B cell (primary cell): ENCODE results near the gene MCTP1. TPM values are rescaled to one million over a fixed set of nuclear protein-coding genes. Genes with fewer than 3 reads are reported as not detected.

ENCODE experiments used
- ATAC-seq: fragments of 200-7000 bp; cut with Tn5 transposase; one replicate; pipeline ENCODE4 v1.10.0; 2021; ENCODE audit warnings: low read depth, mild to moderate bottlenecking, moderate number of reproducible peaks, moderate library complexity
- CTCF ChIA-PET: fragments of 350-600 bp; sonication (Branson Sonifier 250); formaldehyde crosslinking; loops from one replicate; lab custom pipeline; 2021; ENCODE audit warnings: antibody characterized with exemption, inconsistent platforms; lab: Charles Lee
- POLR2A ChIA-PET: fragments of 350-600 bp; sonication (Branson Sonifier 250); formaldehyde crosslinking; loops from one replicate; lab custom pipeline; 2021; ENCODE audit warnings: antibody characterized with exemption; lab: Charles Lee
- DNase-seq: peaks from one replicate; pipeline ENCODE4 v3.0.0; 2013
- H2AFZ ChIP-seq: 2 replicates; pipeline ENCODE4 v1.6.1; 2012; ENCODE audit warnings: mild to moderate bottlenecking, low read depth, low read length; ENCODE audit not compliant: insufficient read depth, poor library complexity, severe bottlenecking
- H3K27ac ChIP-seq, 2 donors: 1 replicate in 1 of 2; 2 replicates in 1 of 2; pipeline ENCODE4 v1.5.1; 2012 to 2013; ENCODE audit warnings: low read length in 2 of 2, mild to moderate bottlenecking in 2 of 2, moderate library complexity in 1 of 2
- H3K27me3 ChIP-seq, 4 experiments: fragments of 200-600 bp in 1 of 4; sonication (generic) in 1 of 4; replicated peaks in 1 of 4; 1 replicate in 2 of 4; 2 replicates in 2 of 4; pipeline versions ENCODE4 v1.6.1 to v1.7.0; 2013 to 2016; ENCODE audit warnings: low read length in 3 of 4, mild to moderate bottlenecking in 2 of 4, mixed read lengths in 1 of 4, moderate library complexity in 1 of 4; ENCODE audit not compliant: insufficient read depth in 4 of 4, control insufficient read depth in 3 of 4; ENCODE audit errors: control extremely low read depth in 1 of 4
- H3K36me3 ChIP-seq, 2 experiments: replicated peaks in 1 of 2; 1 replicate in 1 of 2; 2 replicates in 1 of 2; pipeline versions ENCODE4 v1.6.1 to v1.7.1; 2013; ENCODE audit warnings: low read length in 1 of 2; ENCODE audit not compliant: insufficient read depth in 2 of 2, control insufficient read depth in 1 of 2; ENCODE audit errors: control extremely low read depth in 1 of 2, extremely low read depth in 1 of 2
- H3K4me1 ChIP-seq, 2 donors: fragments of 200-600 bp in 1 of 2; sonication (generic) in 1 of 2; 1 replicate in 1 of 2; 2 replicates in 1 of 2; pipeline versions ENCODE4 v1.5.1 to v1.6.1; 2013 to 2017; ENCODE audit warnings: low read length in 2 of 2; ENCODE audit not compliant: control insufficient read depth in 2 of 2, insufficient read depth in 2 of 2
- H3K4me2 ChIP-seq: replicated peaks from 2 replicates; pipeline ENCODE3; 2012; ENCODE audit warnings: mild to moderate bottlenecking, low read depth, low read length; ENCODE audit not compliant: poor library complexity, severe bottlenecking
- H3K4me3 ChIP-seq, 5 experiments: fragments of 200-600 bp in 1 of 5; sonication (generic) in 1 of 5; 1 replicate in 3 of 5; 2 replicates in 2 of 5; pipeline versions ENCODE4 v1.5.1 to v1.7.0; 2011 to 2016; ENCODE audit warnings: low read length in 4 of 5, mild to moderate bottlenecking in 4 of 5, low read depth in 2 of 5, control low read depth in 1 of 5, moderate library complexity in 1 of 5; ENCODE audit not compliant: insufficient read depth in 1 of 5; ENCODE audit errors: control extremely low read depth in 1 of 5, extremely low read depth in 1 of 5
- H3K79me2 ChIP-seq: fragments of 200-600 bp; sonication (generic); one replicate; pipeline ENCODE4 v1.6.0; 2016; ENCODE audit warnings: low read length; ENCODE audit not compliant: control insufficient read depth, insufficient read depth
- H3K9ac ChIP-seq: fragments of 200-600 bp; sonication (generic); 2 replicates; pipeline ENCODE4 v1.6.1; 2017; ENCODE audit warnings: mild to moderate bottlenecking, low read length, moderate library complexity
- H3K9me3 ChIP-seq, 3 donors: one replicate each; pipeline versions ENCODE4 v1.6.1 to v1.7.1; 2013; ENCODE audit warnings: low read length in 2 of 3; ENCODE audit not compliant: control insufficient read depth in 2 of 3, insufficient read depth in 1 of 3; ENCODE audit errors: control extremely low read depth in 1 of 3
- H4K20me1 ChIP-seq: 2 replicates; pipeline ENCODE4 v1.6.0; 2012; ENCODE audit warnings: mild to moderate bottlenecking, low read length; ENCODE audit not compliant: insufficient read depth, control insufficient read depth, poor library complexity, severe bottlenecking
- H3K27ac Mint-ChIP-seq: one replicate; pipeline ENCODE4 v1.8.0; 2021; ENCODE audit warnings: mixed read lengths
- H3K27me3 Mint-ChIP-seq: one replicate; pipeline ENCODE4 v1.8.0; 2021; ENCODE audit warnings: mixed read lengths
- H3K4me1 Mint-ChIP-seq: one replicate; pipeline ENCODE4 v1.8.0; 2021; ENCODE audit warnings: mixed read lengths
- H3K4me3 Mint-ChIP-seq: one replicate; pipeline ENCODE4 v1.8.0; 2021; ENCODE audit warnings: mixed read lengths
- H3K9me3 Mint-ChIP-seq: one replicate; pipeline ENCODE4 v1.8.0; 2022; ENCODE audit warnings: mixed read lengths; ENCODE audit not compliant: insufficient read depth
- EZH2 ChIP-seq: IDR thresholded peaks from 2 replicates; pipeline ENCODE4 v1.6.1; 2012; ENCODE audit warnings: borderline replicate concordance, low read depth, mild to moderate bottlenecking, moderate library complexity, low read length; ENCODE audit not compliant: insufficient read depth, poor library complexity, severe bottlenecking
- WGBS: methylation state at CpG from one replicate; pipeline ENCODE4 v1.1.5; 2013; ENCODE audit warnings: missing lambda C conversion rate; ENCODE audit not compliant: insufficient coverage; 5-methylcytosine and 5-hydroxymethylcytosine counted together
- intact Hi-C: fragments of 100-400 bp; cut with micrococcal nuclease; formaldehyde crosslinking; loops from one replicate; pipeline ENCODE4 v1.10.0; 2022
- polyA plus RNA-seq: library from polyadenylated mRNA; depleted of rRNA; stranded (reverse); fragments of >200 nt; gene quantifications from 2 replicates; pipeline ENCODE4 v1.2.3, GENCODE V29; 2012
- total RNA-seq, 2 donors: library from RNA; stranded (reverse); fragments of 120-200 nt in 1 of 2; gene quantifications; 1 replicate in 1 of 2; 2 replicates in 1 of 2; pipeline versions ENCODE4 v1.2.3 to v1.2.4, GENCODE V29; 2013 to 2022
- TF ChIP-seq, protein P1 (sequence below): fragments of 200-600 bp; IDR thresholded peaks from one replicate; pipeline ENCODE4 v1.8.0; 2022; ENCODE audit warnings: antibody characterized with exemption, mild to moderate bottlenecking

MCTP1 gene
- total and polyA plus RNA-seq, 2 donors (not counting 1 experiment from before 2014, with no cell fraction given) = 0.42 to 2.5 TPM

DNA sequence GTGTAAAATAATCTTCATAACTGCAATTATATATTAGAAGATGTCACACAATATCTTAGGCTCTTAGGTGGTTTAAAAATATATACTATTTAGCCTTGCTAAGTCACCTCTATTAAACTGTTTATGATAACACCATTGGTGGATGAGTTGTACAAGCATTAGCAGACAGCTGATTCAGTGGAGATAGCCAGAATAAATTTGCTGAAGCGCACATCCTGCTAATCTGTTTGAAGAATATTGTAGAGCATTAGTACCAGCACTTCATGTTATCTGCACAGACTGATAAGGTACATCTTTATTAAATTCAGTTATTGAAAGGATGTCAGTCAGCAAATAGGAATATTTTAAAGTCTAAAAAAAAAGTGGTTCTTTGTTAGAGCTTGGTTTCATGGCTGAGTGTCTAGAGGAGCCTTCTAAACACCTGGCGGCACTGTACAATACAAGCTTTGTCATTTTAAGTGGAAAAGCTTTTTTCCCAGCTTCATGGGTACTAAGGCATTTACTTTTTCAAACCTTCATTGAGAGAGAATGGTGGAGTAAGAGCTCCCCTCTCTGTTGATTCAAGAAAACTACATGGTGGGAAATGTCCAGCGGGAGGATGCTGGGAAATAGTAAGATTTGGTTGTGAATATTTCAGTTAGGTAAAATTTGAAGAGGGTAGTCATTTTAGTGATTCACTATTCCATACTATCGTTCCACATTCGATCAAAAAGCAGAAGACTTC, 391.3 kb downstream of the MCTP1 start:
- POLR2A ChIA-PET = no interaction called here
- no peak for ATAC-seq
- Mint-ChIP-seq H3K27ac (no peak overlapping the region), H3K9me3 (no peaks in the 10 kb centered on the region), H3K4me1 (no peaks in the 10 kb centered on the region), H3K27me3 (no peaks in the 10 kb centered on the region), H3K4me3 (no peak overlapping the region)
- 100% methylated on average over 2 of the region's 5 CpGs for WGBS
- no peaks in the 10 kb centered on the region for H3K9me3 ChIP-seq
- no peak for DNase-seq
- CTCF ChIA-PET = no interaction called here
- no peaks in the 10 kb centered on the region for H3K36me3 ChIP-seq
- H3K4me2 ChIP-seq = no peak overlapping the region
- no peak overlapping the region for H3K9ac ChIP-seq
- H3K4me3 ChIP-seq = no peak overlapping the region
- no peaks in the 10 kb centered on the region for H4K20me1 ChIP-seq
- no peak overlapping the region for H3K27ac ChIP-seq
- no peaks in the 10 kb centered on the region for H3K4me1 ChIP-seq
- no peak overlapping the region for H2AFZ ChIP-seq
- no peaks in the 10 kb centered on the region for H3K27me3 ChIP-seq
- intact Hi-C loops = no loop called here
- TF ChIP-seq, protein P1, sequence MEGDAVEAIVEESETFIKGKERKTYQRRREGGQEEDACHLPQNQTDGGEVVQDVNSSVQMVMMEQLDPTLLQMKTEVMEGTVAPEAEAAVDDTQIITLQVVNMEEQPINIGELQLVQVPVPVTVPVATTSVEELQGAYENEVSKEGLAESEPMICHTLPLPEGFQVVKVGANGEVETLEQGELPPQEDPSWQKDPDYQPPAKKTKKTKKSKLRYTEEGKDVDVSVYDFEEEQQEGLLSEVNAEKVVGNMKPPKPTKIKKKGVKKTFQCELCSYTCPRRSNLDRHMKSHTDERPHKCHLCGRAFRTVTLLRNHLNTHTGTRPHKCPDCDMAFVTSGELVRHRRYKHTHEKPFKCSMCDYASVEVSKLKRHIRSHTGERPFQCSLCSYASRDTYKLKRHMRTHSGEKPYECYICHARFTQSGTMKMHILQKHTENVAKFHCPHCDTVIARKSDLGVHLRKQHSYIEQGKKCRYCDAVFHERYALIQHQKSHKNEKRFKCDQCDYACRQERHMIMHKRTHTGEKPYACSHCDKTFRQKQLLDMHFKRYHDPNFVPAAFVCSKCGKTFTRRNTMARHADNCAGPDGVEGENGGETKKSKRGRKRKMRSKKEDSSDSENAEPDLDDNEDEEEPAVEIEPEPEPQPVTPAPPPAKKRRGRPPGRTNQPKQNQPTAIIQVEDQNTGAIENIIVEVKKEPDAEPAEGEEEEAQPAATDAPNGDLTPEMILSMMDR = no peak
- TF ChIP-seq EZH2 = no peak
- H3K79me2 ChIP-seq = no peaks in the 10 kb centered on the region

GRCh38 chr5:94891972-94892371, 392.9 kb downstream of the MCTP1 start:
- H3K27ac Mint-ChIP-seq = no peak overlapping the region
- ATAC-seq (no peak), DNase-seq (no peak)
- H3K27me3 Mint-ChIP-seq = peaks cover 3% of the 10 kb centered on the region
- POLR2A ChIA-PET = no interaction called here
- CTCF ChIA-PET = no interaction called here
- H3K9me3 ChIP-seq = no peaks in the 10 kb centered on the region
- no peak overlapping the region for H2AFZ ChIP-seq
- no peaks in the 10 kb centered on the region for H3K79me2 ChIP-seq
- no peak overlapping the region for H3K4me2 ChIP-seq
- WGBS = 91% methylated on average over 4 of the region's 9 CpGs
- no peak overlapping the region for H3K4me3 Mint-ChIP-seq
- H3K27ac ChIP-seq = no peak overlapping the region
- no peaks in the 10 kb centered on the region for H3K36me3 ChIP-seq
- no peak for TF ChIP-seq EZH2
- TF ChIP-seq, protein P1 = no peak
- no peaks in the 10 kb centered on the region for H3K4me1 ChIP-seq
- no peaks in the 10 kb centered on the region for H3K4me1 Mint-ChIP-seq
- H3K9ac ChIP-seq = no peak overlapping the region
- H3K27me3 ChIP-seq = no peaks in the 10 kb centered on the region
- no peaks in the 10 kb centered on the region for H3K9me3 Mint-ChIP-seq
- intact Hi-C loops = no loop called here
- no peak overlapping the region for H3K4me3 ChIP-seq
- no peaks in the 10 kb centered on the region for H4K20me1 ChIP-seq
